Neural crest cell (in vitro differentiated cells): ENCODE results near the gene TPRX1. TPM values are rescaled to one million over a fixed set of nuclear protein-coding genes. Genes with fewer than 3 reads are reported as not detected.

Source experiments
- DNase-seq: peaks from one replicate; pipeline ENCODE4 v3.0.0; 2021; ENCODE audit warnings: low read depth, mixed read lengths, low spot score
- H3K27ac Mint-ChIP-seq: one replicate; pipeline ENCODE4 v1.8.0; 2021; ENCODE audit warnings: mild to moderate bottlenecking, mixed read lengths; ENCODE audit not compliant: unreplicated experiment
- H3K27me3 Mint-ChIP-seq: 2 replicates; pipeline ENCODE4 v1.8.0; 2021; ENCODE audit warnings: low read depth, mild to moderate bottlenecking, mixed read lengths
- H3K36me3 Mint-ChIP-seq: 2 replicates; pipeline ENCODE4 v1.8.0; 2021; ENCODE audit warnings: low read depth, mild to moderate bottlenecking, mixed read lengths
- H3K4me1 Mint-ChIP-seq: 2 replicates; pipeline ENCODE4 v1.8.0; 2021; ENCODE audit warnings: mixed read lengths
- H3K4me3 Mint-ChIP-seq: one replicate; pipeline ENCODE4 v1.8.0; 2021; ENCODE audit warnings: mild to moderate bottlenecking, mixed read lengths
- H3K9me3 Mint-ChIP-seq: 2 replicates; pipeline ENCODE4 v1.8.0; 2021; ENCODE audit warnings: mixed read lengths
- CTCF ChIP-seq: fragments of 200-600 bp; sonication (generic); conservative IDR thresholded peaks from 2 replicates; pipeline ENCODE4 v1.5.0; 2021; ENCODE audit warnings: antibody characterized with exemption, mild to moderate bottlenecking
- total RNA-seq: library from RNA; stranded (reverse); gene quantifications from 2 replicates; pipeline ENCODE4 v1.2.1, GENCODE V29; 2021

Gene TPRX1
- total RNA-seq, 1 donor from 2014 or later = not detected

GRCh38 chr19:47755762-47756626 lies 48.4 kb downstream of the TPRX1 start:
- H3K36me3 Mint-ChIP-seq = peaks cover 26% of the 10 kb centered on the region
- no peaks in the 10 kb centered on the region for H3K4me1 Mint-ChIP-seq
- no peak for DNase-seq
- no peaks in the 10 kb centered on the region for H3K27me3 Mint-ChIP-seq
- no peak overlapping the region for H3K27ac Mint-ChIP-seq
- no peak overlapping the region for H3K4me3 Mint-ChIP-seq
- no peak for TF ChIP-seq CTCF
- no peaks in the 10 kb centered on the region for H3K9me3 Mint-ChIP-seq

- no peaks in the 10 kb centered on the region for H3K9me3 Mint-ChIP-seq
- TF ChIP-seq CTCF = no peak
- H3K36me3 Mint-ChIP-seq = peaks cover 26% of the 10 kb centered on the region
- no peak for DNase-seq
- H3K4me3 Mint-ChIP-seq = no peak overlapping the region
- no peak overlapping the region for H3K27ac Mint-ChIP-seq
- H3K4me1 Mint-ChIP-seq = no peaks in the 10 kb centered on the region
- H3K27me3 Mint-ChIP-seq = no peaks in the 10 kb centered on the region
Measured at GRCh38 chr19:47755065-47755761, 49.1 kb downstream of the TPRX1 start.

- Mint-ChIP-seq H3K4me3 (no peak overlapping the region), H3K27ac (no peak overlapping the region), H3K27me3 (no peaks in the 10 kb centered on the region), H3K36me3 (peaks cover 26% of the 10 kb centered on the region), H3K9me3 (no peaks in the 10 kb centered on the region), H3K4me1 (no peaks in the 10 kb centered on the region)
- TF ChIP-seq CTCF = no peak
- no peak for DNase-seq
Measured at GRCh38 chr19:47754206-47755064, 49.9 kb downstream of the TPRX1 start.

- no peaks in the 10 kb centered on the region for H3K9me3 Mint-ChIP-seq
- no peak overlapping the region for H3K27ac Mint-ChIP-seq
- peaks cover 15% of the 10 kb centered on the region for H3K36me3 Mint-ChIP-seq
Measured at GRCh38 chr19:47752440-47753211, 51.7 kb downstream of the TPRX1 start.

More at GRCh38 chr19:47752440-47753211, 51.7 kb downstream of the TPRX1 start:
- no peak for DNase-seq
- Mint-ChIP-seq H3K27me3 (no peaks in the 10 kb centered on the region), H3K4me1 (peaks cover 4% of the 10 kb centered on the region), H3K4me3 (no peak overlapping the region)
- TF ChIP-seq CTCF = no peak

Other genes with a start within 250 kb of the TPRX1 start
- not detected in 2 replicates for gene ZNF541, start 231.4 kb downstream of the TPRX1 start, total RNA-seq
- 28.5 and 28.9 TPM in 2 replicates for gene BICRA, start 195.4 kb downstream of the TPRX1 start, total RNA-seq
- gene EHD2, start 91.1 kb downstream of the TPRX1 start, total RNA-seq = 0.30 and 0.47 TPM in 2 replicates
- 285 and 304 TPM in 2 replicates for gene NOP53, start 59.0 kb downstream of the TPRX1 start, total RNA-seq
- 175 and 179 TPM in 2 replicates for gene SELENOW, start 25.8 kb downstream of the TPRX1 start, total RNA-seq
- gene CRX, start 17.4 kb upstream of the TPRX1 start, total RNA-seq = not detected in 2 replicates
- not detected in 2 replicates for gene TPRX2, start 54.7 kb upstream of the TPRX1 start, total RNA-seq
- gene SULT2A1, start 81.8 kb upstream of the TPRX1 start, total RNA-seq = not detected in 2 replicates
- not detected in 2 replicates for gene BSPH1, start 187.6 kb upstream of the TPRX1 start, total RNA-seq
- not detected in 2 replicates for gene ELSPBP1, start 190.1 kb upstream of the TPRX1 start, total RNA-seq
- gene CABP5, start 239.5 kb upstream of the TPRX1 start, total RNA-seq = not detected in 2 replicates